HEK293 (cell line): ENCODE data around the gene LCN6.

Experiments used
- CTCF ChIP-seq: fragments of 450-650 bp; formaldehyde crosslinking; IDR thresholded peaks from 2 replicates; pipeline ENCODE4 v1.5.1; 2016; ENCODE audit warnings: missing biosample characterization, missing genetic modification characterization
- GLI2 ChIP-seq: fragments of 450-650 bp; formaldehyde crosslinking; IDR thresholded peaks from 2 replicates; pipeline ENCODE4; 2017; ENCODE audit warnings: missing biosample characterization, missing genetic modification characterization, low read depth, borderline replicate concordance
- INSM2 ChIP-seq: fragments of 450-650 bp; formaldehyde crosslinking; IDR thresholded peaks from 2 replicates; pipeline ENCODE4 v1.5.1; 2016; ENCODE audit warnings: missing biosample characterization, missing genetic modification characterization
- PBX3 ChIP-seq: sonication (generic); formaldehyde crosslinking; IDR thresholded peaks from 2 replicates; pipeline ENCODE4 v1.8.1; 2022; ENCODE audit warnings: mild to moderate bottlenecking, moderate library complexity, missing genetic modification reagents
- SETDB1 ChIP-seq: IDR thresholded peaks from one replicate; pipeline ENCODE4 v1.6.1; 2017; ENCODE audit warnings: mild to moderate bottlenecking, low read length, moderate library complexity, mixed read lengths; ENCODE audit not compliant: insufficient read length
- YY2 ChIP-seq: fragments of 450-650 bp; formaldehyde crosslinking; IDR thresholded peaks from 2 replicates; pipeline ENCODE4 v1.5.1; 2016; ENCODE audit warnings: missing biosample characterization, missing genetic modification characterization
- ZNF16 ChIP-seq: fragments of 450-650 bp; formaldehyde crosslinking; IDR thresholded peaks from 2 replicates; pipeline ENCODE4 v1.5.1; 2016; ENCODE audit warnings: low read depth, missing biosample characterization, missing genetic modification characterization
- ZNF274 ChIP-seq, 2 experiments: fragments of 200-500 bp in 1 of 2; fragments of 450-650 bp in 1 of 2; sonication (Bioruptor generic) in 1 of 2; formaldehyde crosslinking in 1 of 2; IDR thresholded peaks; 2 replicates each; pipeline versions ENCODE4 v1.5.1 to v1.6.1; 2014 to 2016; ENCODE audit warnings: borderline replicate concordance in 1 of 2, inconsistent platforms in 1 of 2, low read length in 1 of 2, missing biosample characterization in 1 of 2, missing genetic modification characterization in 1 of 2
- ZNF510 ChIP-seq: fragments of 450-650 bp; formaldehyde crosslinking; IDR thresholded peaks from 2 replicates; pipeline ENCODE4 v1.5.1; 2018; ENCODE audit warnings: mild to moderate bottlenecking, missing genetic modification characterization, missing biosample characterization; ENCODE audit not compliant: insufficient replicate concordance
- ZNF610 ChIP-seq: fragments of 450-650 bp; formaldehyde crosslinking; IDR thresholded peaks from 2 replicates; pipeline ENCODE4 v1.5.1; 2016; ENCODE audit warnings: missing biosample characterization, missing genetic modification characterization, borderline replicate concordance
- ZNF768 ChIP-seq: fragments of 450-650 bp; formaldehyde crosslinking; IDR thresholded peaks from 2 replicates; pipeline ENCODE4 v1.5.1; 2018; ENCODE audit warnings: missing biosample characterization, mild to moderate bottlenecking, missing genetic modification characterization
- ZSCAN4 ChIP-seq: fragments of 450-650 bp; formaldehyde crosslinking; IDR thresholded peaks from 2 replicates; pipeline ENCODE4 v1.5.1; 2017; ENCODE audit warnings: missing biosample characterization, missing genetic modification characterization

- TF ChIP-seq ZNF274 (IDR thresholded peaks at IDR 0.05; ENCODE audit: low read length) (no peak), ZNF274 (tag by site-specific recombination; IDR thresholded peaks at IDR 0.05; ENCODE audit: borderline replicate concordance) (no peak), CTCF (tag by site-specific recombination) (no peak), YY2 (tag by site-specific recombination) (no peak), INSM2 (tag by site-specific recombination) (no peak), GLI2 (tag by site-specific recombination) (no peak), ZNF610 (tag by site-specific recombination) (no peak), ZNF16 (tag by site-specific recombination) (no peak), SETDB1 (no peak), ZSCAN4 (tag by site-specific recombination) (no peak), PBX3 (CRISPR knock-in tag) (no peak), ZNF510 (tag by site-specific recombination) (no peak), ZNF768 (tag by site-specific recombination) (no peak)
Observed at GRCh38 chr9:136748201-136748600, at the start of gene LCN6.
